ENCODE data around the gene CDKAL1.
"Not testable (repeated sequence)": the region's sequence is repeated elsewhere in the genome, so short reads cannot be mapped to it uniquely, and the experiment has no call there.

CDKAL1 gene

GRCh38 chr6:20900389-20901160 lies 366.3 kb downstream of the CDKAL1 start:
- no peak for DNase-seq

- DNase-seq: no peak
Measured at GRCh38 chr6:20905377-20905776, 371.1 kb downstream of the CDKAL1 start.

DNA sequence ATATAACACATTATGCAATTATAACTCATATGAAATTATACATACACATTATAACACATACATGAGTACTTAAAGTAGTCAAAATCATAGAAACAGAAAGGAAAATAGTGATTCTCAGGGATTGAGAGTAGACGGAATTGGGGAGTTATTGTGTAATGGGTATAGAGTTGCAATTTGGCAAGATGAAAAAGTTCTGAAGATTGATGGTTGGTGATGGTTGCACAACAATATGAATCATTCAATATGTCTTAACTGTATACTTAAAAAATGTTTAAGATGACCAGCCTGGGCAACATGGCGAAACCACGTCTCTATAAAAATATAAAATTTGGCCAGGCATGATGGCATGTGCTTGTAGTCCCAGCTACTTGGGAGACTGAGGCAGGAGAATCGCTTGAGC lies 372.7 kb downstream of the CDKAL1 start:
- DNase-seq: no peak

GRCh38 chr6:20907486-20908071 lies 373.3 kb downstream of the CDKAL1 start:
- no peak for DNase-seq

DNA sequence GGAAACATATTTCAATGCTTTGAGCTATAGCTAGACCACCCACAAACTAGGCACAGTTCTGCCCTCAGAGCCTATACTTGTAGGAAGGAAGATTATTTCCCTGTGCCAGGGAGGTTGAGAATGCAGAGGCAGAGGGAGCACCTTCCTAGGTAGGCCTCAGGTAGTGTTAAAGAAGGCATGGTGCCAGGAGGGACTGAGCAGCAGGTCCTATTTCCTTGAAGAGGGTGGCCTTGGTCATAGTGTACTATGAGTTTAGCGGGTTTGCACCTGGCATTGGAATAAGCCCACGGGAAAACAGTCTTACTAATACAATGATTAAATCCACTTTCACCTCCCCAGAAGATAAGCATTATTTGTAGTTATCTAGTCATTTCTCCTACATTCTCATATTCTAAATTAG lies 375.4 kb downstream of the CDKAL1 start:
- DNase-seq: no peak

DNA sequence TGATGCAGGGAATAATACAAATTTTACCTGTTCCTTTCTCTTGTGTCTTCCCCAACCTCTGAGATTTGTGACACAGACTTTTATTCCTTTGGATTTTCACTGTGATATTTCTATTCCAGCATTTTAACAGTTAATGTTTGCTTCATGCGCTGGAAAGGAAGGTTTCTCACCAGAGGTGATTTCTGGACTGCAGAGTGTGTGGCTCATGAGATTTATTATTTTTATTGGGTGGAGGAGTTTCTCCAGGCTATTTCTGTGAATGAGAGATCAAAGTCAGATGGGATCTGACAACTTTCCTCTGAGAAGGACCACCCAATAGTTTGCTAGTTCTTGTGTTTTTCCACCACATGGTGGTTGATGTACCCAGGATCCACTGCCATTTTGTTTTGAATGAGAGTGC lies 377.5 kb downstream of the CDKAL1 start:
- DNase-seq: no peak

- no peak for DNase-seq
Measured at GRCh38 chr6:20915156-20915555, 380.9 kb downstream of the CDKAL1 start.

GRCh38 chr6:20915626-20916025 lies 381.4 kb downstream of the CDKAL1 start:
- DNase-seq: no peak

DNA sequence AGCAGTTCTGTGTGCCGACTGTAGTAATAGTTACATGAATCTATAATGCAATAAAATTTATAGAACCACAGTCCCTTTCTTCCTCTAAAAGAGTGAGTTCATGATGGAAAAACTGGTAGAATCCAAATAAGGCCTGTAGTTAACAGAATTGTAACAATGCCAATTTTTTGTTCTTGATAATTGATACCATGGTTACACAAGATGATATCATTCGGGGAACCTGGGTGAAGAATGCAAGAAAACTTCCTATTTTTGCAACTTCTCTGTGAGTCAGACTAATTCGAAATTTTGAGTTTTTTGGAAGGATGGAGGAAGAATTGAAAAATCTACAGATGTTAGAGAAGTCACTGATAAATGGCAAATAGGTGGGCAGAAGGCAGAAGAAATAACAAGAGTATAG lies 381.8 kb downstream of the CDKAL1 start:
- no peak for DNase-seq

DNA sequence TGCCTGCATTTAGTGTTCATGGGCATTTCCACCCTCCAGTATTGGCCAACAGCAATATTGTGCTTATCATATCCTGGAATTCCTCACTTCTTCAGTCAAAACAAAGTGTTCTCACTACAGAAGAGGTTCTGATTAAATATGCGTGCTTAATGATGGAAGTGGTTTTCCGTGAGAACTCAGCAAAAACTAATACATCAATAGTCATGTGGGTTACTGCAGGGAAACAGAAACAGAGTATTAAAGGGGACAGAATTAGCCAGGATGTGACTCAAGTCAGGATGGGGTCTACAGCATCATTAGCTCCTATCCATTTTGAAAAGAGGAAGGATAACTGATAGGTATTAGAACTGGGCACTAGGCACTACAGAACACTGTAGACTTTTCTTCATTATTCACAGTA lies 384.6 kb downstream of the CDKAL1 start:
- no peak for DNase-seq

DNA sequence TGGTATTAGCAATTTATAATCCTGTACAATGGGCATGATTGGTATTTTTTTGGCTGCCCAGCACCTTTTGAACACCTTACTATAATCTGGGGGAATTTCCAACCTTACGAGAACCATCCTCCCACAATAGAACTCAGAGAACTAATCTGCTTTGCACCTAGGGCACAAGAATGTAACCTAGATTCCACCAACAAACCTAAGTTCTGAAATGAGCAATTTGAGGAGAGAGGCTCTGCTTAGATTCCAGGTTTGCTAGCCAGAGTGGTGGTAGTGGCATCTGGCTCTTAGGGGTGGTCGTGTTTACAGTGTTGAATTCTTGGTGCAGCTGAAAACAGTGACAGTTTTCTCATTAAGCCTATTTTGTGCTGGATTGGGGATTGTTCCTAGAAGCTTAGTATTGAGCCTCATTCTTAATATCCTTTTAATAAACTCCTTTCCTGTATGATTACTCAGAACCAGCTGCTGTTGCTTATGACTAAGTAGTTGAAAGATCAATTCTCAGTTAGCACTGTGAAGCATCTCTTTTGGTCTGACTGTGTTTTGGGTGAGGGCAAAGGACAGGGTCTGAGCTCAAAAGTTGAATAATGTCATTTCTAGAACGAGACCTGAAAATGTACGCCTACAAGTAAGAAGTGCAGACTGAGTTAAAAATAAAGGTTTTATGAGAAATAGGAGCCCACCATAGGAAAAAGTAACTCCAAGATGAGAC lies 385.6 kb downstream of the CDKAL1 start:
- DNase-seq: no peak

DNA sequence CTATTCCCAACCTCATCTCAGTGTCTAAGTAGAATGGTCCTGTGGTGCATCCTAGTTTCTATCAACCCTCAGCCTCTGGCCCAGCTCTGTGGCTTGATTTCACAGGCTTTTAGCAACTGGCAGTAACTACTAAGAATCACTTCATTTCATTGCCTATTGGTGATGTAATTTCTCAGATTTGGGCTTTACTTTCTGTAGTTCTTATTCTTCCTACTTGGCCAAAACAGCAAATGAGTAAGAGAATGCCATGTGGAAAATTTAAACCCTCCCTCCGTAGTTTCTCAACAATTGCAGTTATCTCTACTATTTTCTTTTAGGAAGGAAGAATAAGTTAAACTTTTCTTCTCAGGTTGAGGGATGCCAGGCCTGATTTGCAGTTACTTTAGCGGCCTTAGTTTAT lies 387.3 kb downstream of the CDKAL1 start:
- DNase-seq: no peak

GRCh38 chr6:20922743-20923142 lies 388.5 kb downstream of the CDKAL1 start:
- no peak for DNase-seq

GRCh38 chr6:20924094-20924493 lies 389.8 kb downstream of the CDKAL1 start:
- not testable (repeated sequence) for DNase-seq

DNA sequence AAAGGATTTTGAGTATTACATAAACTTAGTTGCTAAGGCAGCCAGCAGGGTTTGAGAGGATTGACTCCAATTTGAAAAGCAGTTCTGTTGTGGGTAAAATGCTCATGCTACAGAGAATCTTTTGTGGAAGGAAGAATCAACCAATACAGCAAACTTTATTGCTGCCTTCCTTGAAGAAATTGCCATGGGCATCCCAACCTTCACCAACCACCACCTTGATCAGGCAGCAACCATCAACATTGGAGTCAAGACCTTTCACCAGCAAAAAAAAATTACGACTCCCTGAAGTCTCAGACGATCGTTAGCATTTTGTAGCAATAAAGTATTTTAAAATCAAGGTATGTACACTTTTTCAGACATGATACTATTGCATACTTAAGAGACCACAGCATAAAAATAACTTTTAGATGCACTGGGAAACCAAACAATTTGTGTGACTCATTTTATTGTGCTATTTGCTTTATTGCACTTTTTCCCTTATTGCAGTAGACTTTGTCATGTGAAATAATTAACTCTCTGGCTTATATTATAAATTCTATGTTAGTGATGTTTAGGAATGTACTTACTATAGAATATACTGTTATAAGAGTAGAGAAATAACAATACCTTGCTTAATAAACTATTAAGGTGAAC lies 390.8 kb downstream of the CDKAL1 start:
- no peak for DNase-seq

DNA sequence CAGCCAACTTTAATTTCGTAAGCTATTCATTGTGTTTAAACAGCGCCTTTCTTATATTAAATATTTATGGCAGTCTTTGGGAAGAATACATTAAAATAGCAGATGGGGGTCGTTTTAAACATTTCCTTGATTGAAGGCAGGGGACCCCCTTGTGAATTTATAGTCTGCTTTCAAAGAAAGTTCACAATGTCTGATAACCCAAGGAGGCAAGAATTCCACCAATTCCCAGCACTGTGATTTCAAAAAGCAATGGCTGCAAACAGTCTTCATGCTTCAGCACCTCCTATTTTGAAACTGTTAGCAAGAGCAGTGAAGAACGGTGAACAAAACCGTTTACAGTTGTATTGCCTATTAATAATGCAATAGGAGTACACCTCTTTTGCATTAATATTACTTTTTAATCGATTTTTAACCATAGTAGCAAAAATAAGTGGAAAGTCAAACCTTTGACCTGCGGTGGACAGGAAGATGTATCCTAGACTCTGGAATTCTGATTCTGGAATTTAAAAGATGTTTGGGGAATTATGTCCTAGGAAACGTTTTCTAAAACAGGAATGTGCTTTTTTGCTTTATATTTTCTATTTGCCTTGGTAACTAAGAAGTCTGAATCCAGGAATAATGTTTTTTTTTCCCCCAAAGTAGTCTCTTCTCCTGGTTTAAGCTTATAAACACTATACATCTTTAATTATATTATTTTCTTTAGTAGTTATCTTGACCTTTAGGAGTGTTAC lies 393.0 kb downstream of the CDKAL1 start:
- no peak for DNase-seq

DNA sequence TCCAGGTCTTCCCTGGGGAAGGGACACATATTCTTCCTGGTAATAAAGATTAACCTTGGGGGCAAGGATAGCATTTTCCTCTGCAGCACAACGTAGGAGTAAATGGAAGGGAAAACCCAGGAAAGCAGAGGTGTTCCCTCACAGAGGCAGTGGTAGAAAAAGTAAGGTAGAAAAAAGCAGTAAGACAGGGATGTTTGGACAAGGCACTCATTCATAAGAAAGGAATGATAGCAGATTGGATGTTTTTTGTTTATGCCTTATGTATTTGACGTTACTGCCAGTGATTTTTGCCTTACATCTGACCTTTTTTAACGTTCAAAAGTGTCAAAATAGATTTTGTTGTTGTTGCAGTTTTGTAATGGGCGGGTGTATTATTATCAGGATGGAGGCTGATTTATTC lies 395.0 kb downstream of the CDKAL1 start:
- no peak for DNase-seq

DNA sequence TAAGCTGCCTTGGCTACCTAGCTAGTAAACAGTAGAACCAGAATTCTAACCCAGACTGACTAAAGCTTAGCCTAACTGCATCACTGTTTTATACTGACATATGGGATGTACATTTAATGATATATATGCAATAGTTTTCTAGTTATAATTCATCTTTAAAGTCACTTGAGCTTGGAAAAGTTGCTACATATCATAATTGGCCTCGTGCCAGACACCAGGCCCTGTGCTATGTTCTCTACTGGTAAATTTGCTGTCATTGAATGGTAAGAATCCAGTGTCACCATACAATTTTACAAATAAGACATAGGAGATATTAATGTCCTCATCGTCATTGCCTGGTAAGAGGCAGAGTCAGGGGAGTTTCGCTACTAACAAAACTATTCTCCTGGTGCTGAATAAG lies 396.8 kb downstream of the CDKAL1 start:
- DNase-seq: no peak

DNA sequence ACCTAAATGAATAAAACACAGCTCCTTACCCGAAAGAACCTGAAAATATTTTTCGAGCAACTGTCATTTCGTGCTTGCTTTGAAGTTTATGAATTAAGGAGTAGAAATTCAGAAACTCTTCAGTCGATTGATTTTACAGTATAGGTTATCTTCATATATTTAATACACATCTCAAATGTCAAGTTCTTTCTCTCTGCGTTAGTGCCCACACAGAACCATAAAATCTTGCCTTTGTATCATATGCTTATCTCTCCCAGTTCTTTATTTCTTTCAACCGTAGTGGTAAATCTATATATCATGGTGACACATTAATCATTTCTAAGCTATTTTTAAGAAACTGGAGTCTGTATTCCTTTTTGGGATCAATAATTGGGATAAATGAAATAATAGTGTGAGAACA lies 397.5 kb downstream of the CDKAL1 start:
- DNase-seq: no peak

DNA sequence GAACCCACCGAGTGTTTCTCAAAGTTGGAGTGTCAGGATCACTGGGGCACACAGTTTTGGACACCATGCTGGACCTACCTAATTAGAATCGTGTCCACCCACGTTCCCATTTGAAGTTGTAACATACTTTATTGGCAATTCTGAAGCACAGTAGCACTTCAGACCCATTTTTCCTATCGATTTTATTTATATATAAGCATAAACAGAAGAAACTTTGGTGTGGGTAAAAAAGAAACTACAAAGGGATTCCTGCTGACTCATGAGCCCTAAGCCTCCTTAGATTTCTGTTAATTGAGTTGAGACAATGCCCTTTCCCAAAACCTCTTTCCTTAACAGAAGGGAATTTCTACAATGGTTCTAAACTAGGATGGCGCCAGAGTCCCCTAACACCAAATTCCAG lies 398.0 kb downstream of the CDKAL1 start:
- DNase-seq: no peak

DNA sequence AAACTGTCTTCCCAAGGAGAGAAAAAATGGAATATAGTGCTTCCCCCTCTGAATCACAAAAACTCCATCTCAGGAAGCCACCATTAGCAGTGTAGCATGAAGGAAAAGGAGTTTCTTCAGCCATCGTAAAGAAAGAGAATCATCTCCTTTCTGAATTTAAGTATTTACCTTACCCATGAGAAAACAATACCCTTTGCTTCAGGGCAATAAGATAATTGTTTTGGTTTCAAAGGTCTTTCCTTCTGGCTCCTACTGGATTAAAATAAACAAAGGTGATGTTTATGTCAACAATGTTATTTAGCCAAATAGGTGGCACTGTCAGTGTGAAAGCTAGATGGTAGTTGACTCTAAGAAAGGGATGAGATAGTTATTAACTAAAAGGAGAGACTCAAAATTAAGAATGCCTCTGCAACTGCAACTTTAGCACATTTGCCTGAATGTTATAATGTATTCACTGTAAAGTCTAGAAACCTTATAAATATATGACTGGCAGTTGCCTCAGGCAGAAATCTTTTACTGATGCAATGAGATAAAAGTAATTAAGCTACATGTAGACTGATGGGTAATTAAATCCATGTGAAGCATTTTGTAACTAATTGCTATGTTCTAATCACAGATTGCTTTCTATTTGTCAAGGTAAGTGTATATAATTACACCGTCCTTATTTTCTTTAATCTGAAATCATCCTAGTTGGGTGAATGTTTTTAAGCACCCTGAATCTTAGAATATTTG lies 399.0 kb downstream of the CDKAL1 start:
- DNase-seq: peak; percentile 86

DNA sequence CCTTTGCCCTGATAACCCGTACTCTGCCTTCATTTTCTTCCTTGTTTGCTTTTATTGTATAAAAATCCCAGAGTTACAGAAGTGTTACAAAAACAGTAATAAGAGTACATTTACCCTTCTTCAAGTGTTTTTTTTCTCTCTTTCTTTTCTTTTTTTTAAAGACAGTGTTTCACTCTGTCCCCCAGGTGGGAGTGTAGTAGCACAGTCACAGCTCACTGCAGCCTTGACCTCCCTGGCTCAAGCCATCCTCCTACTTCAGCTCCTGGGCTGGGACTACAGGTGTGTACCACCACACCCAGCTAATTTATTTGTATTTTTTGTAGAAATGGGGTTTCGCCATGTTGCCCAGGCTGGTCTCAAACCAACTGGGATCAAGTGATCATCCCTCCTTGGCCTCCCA lies 402.7 kb downstream of the CDKAL1 start:
- DNase-seq: no peak

All from NCI-H1417 treated with DMSO at 0.1 percent for 48 hours (cell line).